Renal cortical epithelial cell (primary cell): ENCODE results near the gene SNRNP48. TPM values are rescaled to one million over a fixed set of nuclear protein-coding genes. Genes with fewer than 3 reads are reported as not detected.

ENCODE experiments used
- DNase-seq: peaks from one replicate; pipeline ENCODE4 v3.0.0-alpha.2; 2011; ENCODE audit warnings: low read depth
- total RNA-seq: library from RNA; depleted of rRNA; stranded (reverse); fragments of >200 nt; gene quantifications from 2 replicates; pipeline ENCODE4 v1.2.3, GENCODE V29; 2014

Gene SNRNP48
- total RNA-seq, 1 donor from 2014 or later, result 14.1 TPM

DNA sequence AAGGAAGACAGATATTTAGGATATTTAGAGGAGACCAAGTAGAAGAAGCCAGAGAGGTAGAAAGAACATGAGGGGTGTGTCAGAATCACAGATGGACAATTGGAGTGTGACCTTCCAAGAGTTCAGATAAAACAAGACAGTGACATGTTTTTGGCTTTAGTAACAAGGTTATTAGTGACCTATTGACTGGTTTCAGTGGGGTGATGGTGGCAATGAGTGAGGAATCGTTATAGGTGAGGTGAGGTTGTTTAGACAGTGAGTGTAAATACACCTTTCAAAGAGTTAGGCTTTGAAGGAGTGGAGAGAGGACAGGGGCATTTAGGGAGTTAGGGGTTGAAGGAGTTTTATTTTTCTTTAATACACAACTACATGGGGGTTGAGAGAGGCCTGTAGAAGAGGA lies 3.2 kb downstream of the SNRNP48 start:
- DNase-seq, result no peak

DNA sequence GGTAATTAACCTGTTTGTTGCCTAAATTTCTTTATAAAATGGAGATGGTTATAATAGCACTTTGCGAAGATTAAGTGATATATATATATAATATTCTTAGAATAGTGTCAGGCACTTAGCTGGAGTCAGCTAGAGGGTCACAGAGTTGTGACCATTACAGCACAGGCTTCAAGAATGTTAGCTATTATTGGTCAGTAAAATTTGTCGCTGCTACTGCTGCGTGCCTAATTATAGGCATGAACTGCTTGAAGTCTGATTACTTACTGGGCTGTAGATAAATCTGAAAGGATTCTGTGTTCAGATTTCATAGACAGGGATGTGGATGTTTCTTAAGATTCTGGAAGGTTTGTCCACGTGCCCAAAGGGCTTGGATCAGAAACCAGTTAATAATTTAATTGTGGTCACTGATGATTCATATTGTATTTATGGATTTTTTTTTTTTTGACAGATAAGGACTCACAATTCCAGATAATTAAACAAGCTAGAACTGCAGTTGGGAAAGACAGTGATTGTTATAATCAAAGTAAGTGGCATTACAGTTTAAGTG lies 4.7 kb downstream of the SNRNP48 start:
- no peak for DNase-seq

- no peak for DNase-seq
These were observed 14.0 kb downstream of the SNRNP48 start for GRCh38 chr6:7604003-7604402.

GRCh38 chr6:7604506-7604905 lies 14.5 kb downstream of the SNRNP48 start:
- no peak for DNase-seq

GRCh38 chr6:7615611-7616383 lies 25.8 kb downstream of the SNRNP48 start:
- peak; percentile 65 for DNase-seq

DNA sequence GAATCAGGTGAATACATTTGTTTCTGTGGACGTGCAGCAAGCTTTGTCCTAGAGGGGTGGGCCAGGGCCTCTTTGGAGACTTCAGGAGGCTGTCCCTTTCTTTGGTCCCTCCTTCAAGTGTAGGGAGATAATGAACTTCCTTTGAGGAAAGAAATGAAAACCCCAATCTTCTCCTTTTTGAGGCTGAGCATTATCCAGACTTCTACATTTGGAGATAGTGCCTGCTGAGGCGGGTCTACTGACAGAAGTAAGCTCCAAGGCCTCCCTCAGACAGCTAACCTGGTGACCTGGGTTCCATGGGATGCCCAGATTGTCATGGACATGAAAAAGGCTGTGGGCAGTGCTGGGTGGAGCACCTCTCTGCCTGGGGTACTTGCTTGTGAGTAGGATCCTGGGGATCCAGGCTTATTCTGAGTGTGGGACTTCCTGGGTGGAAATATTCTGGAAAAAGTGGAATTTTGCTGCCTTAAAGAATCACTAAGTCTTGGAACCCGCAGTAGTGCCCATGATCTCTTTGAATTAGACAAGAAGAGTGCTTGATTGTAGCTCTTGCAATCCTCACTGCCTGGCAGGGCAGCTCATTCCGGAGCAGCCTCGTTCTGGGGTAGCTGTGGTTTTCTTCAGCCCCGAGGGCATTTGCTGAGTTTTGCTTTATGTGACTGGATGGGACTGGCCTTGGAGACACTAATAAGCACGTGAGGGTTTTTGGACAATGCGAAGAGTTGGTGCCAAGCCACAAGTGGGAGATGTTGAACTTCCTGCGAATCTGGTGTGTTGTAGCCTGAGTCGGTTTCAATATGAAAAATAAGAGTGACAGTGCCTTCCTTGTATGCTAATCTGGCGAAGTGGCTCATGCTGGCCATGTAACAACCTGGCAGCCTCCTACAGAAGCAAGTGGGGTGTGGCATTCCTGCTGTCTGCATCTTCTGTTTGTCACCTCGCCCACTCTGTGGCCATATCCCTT lies 28.1 kb downstream of the SNRNP48 start:
- peak; percentile 73 for DNase-seq

DNA sequence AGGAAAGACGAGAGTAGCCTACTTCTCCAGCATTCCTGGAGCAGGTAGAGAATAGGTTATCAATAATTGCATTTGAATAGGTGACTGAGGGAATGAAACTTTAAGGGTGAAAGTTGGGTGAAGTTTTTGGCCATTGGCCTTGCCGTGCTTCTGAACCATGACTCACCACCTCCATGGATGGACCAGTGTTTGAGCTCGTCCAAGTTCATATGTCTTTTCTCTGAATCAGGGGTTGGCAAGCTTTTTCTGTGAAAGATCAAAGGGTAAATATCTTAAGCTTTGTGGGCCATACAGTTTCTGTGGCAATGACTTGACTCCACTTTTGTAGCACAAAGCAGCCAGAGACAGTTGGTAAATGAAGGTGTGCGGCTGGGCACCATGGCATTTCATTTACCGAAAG lies 31.8 kb downstream of the SNRNP48 start:
- DNase-seq, result peak; percentile 38

DNA sequence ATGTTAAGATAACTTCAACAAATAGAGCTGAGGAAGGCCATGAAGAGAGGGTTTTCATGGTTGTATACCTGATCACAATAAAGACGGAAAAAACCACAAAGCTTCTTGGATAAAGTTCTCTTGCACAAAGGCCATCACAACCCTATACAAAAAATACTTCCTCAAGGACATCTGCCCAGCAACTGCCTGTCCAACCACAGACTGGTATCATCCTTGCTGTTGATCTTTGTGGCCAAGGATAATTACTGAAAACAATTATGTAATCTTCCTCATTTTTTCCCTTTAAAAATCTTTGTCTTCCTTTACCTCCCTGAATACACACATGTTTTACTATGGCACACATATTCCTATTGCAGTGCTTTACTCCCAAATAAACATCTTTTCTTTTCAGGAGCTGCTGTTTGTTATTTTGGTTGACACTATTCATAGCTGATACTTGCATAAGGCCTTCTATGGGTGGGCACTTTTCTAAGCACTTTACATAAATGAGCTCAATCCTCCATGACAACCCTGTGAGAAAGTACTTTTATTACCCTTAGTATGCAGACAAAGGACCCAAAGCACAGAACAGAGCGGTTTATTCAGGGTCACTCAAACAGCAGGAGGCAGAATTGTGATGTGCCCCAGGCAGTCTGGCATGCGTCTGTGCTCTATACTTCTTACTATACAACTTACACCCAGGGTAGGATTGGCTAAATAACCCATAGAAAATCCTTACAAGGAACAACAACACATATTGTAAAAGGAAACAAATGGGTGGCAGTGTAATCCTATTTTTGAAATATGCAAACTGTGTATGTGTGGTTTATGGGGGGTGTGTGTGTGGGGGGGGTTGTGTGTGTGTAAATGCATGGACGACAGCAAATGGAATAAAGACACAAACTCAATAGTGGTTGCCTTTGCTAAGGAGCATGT lies 35.1 kb downstream of the SNRNP48 start:
- DNase-seq, result no peak

DNA sequence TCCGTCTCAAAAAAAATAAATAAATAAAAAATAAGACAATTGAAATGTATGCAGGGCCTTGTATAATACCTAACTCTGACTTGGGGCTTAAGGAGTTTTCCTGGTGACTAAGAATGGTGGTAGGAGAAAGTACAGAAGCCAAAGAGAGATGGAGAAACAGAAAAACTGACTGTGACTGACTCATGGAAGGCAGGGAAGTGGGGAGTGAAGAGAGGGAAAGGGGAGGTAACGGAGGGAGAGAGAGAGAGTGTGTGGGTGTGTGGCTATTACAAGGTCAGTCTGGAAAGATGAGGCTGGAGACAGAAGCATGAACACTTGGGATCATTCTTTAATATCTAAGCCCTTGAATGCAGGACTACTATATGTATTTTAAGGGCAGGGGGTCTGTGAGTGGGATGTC lies 38.5 kb downstream of the SNRNP48 start:
- no peak for DNase-seq

GRCh38 chr6:7628909-7629308 lies 38.9 kb downstream of the SNRNP48 start:
- no peak for DNase-seq

GRCh38 chr6:7629321-7629720 lies 39.3 kb downstream of the SNRNP48 start:
- no peak for DNase-seq

DNA sequence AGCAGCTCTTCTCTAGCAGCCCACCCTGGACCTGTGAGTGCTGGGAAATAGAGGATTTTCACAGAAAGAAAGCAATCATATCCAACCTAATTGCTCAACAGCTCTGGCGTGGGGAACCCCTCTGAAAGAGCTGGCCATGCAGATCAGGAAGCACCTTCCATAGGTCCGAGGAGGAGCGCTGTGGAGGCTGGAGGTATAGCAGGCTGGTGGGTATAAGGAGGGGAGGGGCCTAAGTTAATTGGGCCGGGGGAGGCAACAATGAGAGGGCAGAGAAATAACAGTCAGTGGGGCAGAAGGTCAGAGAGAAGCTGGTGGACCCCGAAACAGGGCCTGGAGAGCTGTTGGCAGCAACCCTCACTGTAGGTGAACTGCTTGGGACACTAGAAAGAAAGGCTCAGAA lies 40.8 kb downstream of the SNRNP48 start:
- no peak for DNase-seq

- DNase-seq, result no peak
These were observed 41.5 kb downstream of the SNRNP48 start for GRCh38 chr6:7631466-7631865.

DNA sequence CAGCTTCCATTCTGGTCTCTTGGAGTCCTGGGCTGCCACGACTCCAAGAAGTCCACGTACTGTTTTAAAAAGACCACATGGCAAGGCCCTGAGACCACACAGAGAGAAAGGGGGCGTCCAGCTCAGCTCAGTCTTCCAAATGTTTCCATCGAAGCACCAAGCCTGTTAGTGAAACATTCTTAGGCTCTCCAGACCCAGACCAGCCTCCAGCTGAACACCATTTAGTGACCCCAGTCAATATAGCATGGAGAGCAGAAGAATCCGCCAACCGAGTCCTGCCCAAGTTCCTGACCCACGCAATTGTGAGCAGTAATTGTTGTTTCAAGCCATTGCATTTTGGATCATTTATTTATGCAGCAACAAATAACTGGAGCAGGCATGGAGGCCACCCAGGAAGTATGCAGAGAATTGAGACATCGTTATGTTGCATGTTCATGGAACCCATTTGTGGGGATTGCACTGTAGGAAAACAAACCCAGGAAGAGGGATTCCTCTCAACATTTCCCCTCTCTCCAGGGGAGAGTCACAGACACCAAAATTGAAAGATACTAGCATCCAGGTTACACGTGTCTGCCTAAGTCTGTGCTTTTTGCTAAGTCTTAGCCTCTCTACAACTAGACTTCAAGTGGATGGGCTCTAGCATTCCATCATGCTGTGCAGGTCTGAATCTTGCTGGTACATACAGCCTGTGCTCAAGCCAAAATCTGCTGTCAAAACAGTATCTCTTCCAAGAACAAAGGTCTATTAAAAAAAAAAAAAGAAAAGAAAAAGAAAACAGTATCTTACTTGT lies 42.7 kb downstream of the SNRNP48 start:
- DNase-seq, result no peak

- DNase-seq, result no peak
These were observed 43.4 kb downstream of the SNRNP48 start for GRCh38 chr6:7633361-7633760.

GRCh38 chr6:7636151-7636550 lies 46.2 kb downstream of the SNRNP48 start:
- no peak for DNase-seq

- no peak for DNase-seq
These were observed 47.5 kb downstream of the SNRNP48 start for GRCh38 chr6:7637533-7637932.

DNA sequence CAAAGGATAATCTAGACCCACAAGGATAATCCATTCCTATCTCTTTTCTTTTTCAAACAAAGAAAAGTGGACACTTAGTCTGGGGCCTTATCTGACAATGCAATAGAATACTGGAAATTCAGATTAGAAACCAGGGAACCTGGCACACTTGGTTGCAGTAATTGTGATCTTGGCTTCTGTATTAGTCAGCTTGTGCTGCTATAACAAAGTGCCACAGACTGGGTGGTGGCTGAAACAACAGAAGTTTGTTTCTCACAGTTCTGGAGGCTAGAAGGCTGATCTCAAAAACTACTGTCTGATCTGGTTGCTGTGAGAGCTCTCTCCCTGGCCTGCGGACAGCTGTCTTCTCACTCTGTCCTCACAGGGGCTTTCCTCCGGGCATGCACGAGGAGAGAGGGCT lies 49.4 kb downstream of the SNRNP48 start:
- no peak for DNase-seq

- no peak for DNase-seq
These were observed 50.0 kb downstream of the SNRNP48 start for GRCh38 chr6:7640016-7640415.
